NCI-H2029 treated with DMSO at 0.1 percent for 48 hours (cell line): ENCODE measurements around the gene ZNF426.

Source experiments
- DNase-seq: peaks from one replicate; lab custom pipeline; 2025; lab: John Stamatoyannopoulos, UW

The ZNF426 gene

GRCh38 chr19:9498183-9498902, 40.1 kb downstream of the ZNF426 start, which contains the start of gene ZNF560:
ZNF560 (minus strand) TSS chr19:9498616; CDS start chr19:9475313, 23,303 bp downstream.
- no peak for DNase-seq

GRCh38 chr19:9494096-9494495, 44.3 kb downstream of the ZNF426 start:
- DNase-seq: no peak

GRCh38 chr19:9487016-9487415, 51.4 kb downstream of the ZNF426 start:
- DNase-seq: no peak

- no peak for DNase-seq
Measured at GRCh38 chr19:9485140-9485539, 53.3 kb downstream of the ZNF426 start.

- no peak for DNase-seq
Measured at GRCh38 chr19:9474975-9475374, 63.5 kb downstream of the ZNF426 start.
